GM12873 (cell line): ENCODE data around the gene CIPC.

ENCODE experiments used
- TF ChIP-seq, protein P1 (sequence below): IDR thresholded peaks from 2 replicates; pipeline ENCODE4 v1.5.1; 2012; ENCODE audit warnings: low read depth, mild to moderate bottlenecking, moderate library complexity, low read length, control low read depth; ENCODE audit not compliant: insufficient read depth; ENCODE audit errors: missing control alignments

CIPC gene

DNA sequence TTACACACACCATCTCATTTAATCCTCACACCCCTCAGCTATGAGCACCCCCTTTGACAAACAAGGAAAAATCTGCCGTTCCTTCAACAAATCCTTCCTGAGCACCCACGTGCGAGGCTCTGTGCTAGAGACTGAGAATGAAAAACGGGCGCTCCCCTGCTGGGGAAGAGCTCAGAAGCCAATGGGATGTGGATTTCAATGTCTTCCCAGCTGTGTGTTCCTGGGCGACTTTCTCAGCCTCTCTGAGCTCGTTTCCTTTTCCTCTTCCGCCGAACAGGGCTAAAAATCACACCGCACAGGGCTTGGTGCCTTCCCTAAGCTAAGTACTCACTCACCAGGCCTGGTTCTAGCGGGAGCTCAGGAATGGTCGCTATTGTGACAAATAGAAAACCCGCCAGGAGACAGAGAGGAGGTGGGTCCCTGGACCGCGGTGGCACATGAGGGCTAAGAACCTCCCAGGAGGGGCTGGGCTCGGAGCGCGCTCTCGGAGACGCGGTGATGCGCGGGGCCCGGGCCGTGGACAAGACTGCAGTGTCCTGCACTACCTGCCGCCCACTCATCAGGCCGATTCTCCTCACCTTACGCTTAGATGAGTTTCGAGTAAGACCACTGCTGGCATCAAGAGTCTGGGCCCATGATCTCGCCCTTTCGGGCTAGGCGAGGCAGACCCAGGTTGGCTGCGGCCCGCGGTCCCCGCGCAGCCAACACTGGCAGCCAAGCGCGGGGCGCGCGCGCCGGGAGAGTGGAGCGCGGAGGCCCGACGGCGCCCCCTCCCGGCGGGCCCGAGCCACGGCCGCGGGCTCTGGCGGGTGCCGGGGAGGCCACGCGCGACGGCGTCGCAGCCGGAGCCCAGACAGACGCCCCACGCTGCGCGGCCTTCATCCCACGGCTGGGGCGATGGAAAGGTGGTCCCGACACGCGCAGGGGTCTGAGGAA, 26.6 kb downstream of the CIPC start:
- TF ChIP-seq, protein P1, sequence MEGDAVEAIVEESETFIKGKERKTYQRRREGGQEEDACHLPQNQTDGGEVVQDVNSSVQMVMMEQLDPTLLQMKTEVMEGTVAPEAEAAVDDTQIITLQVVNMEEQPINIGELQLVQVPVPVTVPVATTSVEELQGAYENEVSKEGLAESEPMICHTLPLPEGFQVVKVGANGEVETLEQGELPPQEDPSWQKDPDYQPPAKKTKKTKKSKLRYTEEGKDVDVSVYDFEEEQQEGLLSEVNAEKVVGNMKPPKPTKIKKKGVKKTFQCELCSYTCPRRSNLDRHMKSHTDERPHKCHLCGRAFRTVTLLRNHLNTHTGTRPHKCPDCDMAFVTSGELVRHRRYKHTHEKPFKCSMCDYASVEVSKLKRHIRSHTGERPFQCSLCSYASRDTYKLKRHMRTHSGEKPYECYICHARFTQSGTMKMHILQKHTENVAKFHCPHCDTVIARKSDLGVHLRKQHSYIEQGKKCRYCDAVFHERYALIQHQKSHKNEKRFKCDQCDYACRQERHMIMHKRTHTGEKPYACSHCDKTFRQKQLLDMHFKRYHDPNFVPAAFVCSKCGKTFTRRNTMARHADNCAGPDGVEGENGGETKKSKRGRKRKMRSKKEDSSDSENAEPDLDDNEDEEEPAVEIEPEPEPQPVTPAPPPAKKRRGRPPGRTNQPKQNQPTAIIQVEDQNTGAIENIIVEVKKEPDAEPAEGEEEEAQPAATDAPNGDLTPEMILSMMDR, result peak; percentile 68

DNA sequence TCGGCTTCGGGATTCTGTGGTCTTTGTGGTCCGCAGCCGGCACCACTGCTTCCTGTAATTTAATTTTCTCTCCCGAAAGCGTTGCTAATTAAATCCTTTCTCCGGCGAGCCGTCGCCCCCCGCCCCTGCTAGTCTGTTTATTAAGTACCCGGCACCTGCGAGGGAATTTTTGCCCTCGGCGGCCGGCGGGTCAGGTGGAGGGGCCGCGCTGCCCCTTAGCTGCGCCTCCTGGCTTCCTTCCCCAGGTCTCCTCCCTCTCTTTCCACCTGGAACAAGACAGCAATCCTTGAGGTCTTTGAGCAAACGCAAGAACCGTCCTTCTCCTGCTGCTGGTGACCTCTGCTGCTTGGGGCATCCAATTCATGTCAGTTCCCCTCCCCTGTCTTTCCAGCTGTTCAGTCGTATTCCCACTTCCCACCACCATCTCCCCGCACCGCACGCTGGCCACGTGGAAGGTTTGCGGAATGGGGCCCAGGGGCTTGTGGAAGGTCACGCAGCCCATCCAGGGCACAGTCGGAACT, 27.3 kb downstream of the CIPC start:
- TF ChIP-seq, protein P1, result no peak

DNA sequence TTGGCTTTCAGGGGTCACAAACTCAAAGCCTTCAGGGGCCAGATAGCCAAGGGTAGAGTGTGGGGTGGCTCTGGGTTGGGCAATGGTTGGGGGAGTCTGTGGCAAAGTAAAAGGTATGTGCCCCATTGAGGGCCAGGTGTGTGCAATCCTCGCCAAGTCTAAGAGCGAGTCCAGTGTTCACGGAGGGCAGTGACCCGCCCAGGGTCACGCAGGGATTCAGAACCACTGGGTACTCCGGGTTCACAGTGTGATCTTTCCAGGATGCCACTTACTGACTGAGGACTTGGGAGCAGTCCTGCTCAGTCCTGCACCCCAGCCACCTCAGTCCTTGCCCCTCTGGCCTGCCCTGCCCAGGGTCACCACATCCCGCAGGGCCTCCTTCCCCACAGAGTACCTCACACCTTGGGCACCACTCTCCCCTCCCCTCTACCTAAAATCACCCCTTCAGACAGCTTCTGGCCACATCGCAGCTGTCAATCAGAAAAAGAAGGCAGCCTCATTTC, 27.8 kb downstream of the CIPC start:
- TF ChIP-seq, protein P1, result no peak

DNA sequence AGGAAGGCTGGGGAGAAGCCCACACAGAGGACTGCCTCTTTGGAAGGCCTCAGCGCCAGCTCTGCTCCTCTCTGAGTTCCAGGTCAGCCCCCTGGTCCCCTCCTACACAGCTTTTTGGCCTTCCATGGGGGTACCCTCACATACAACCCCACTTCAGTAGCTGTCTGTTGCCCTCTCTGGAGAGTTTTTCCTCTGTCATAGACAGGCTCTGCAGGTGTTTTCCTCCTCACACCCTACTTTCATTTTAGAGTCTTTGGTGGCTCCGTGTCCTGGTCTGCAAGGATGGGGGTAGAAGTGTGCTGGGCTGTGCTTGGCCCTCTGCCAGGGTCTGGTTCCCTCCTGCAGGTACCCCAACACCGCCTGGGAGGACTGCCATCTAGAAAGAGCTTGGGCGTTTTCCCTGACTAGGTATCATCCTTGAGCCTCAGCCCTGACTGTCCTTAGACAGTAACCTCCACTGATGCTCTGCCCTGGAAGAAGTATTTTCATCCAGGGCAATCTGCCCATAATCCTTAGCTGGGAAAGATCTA, 28.5 kb downstream of the CIPC start:
- TF ChIP-seq, protein P1, result no peak

DNA sequence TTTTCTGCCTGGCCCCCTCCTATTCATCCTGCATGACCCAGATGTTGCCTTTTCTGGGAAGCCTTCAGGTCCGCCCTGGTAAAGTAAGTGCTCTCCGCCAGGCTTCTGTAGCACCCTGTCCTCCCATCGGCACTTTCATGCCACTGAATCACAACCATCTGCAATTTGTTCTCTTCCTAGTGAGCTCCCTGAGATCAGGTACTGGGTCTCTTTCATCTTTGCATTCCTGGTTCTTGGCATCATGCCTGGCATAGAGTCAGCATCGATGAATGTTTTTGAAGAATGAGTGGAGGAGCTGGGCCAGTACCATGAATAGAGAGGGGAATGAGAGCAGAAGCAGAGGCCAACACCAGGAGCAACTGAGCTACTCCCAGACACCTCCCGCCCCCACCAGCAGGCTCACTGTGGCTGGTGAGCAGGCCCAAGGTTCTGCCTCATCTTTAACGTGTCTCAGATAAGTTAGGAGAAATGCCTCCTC, 30.4 kb downstream of the CIPC start:
- TF ChIP-seq, protein P1, result no peak

DNA sequence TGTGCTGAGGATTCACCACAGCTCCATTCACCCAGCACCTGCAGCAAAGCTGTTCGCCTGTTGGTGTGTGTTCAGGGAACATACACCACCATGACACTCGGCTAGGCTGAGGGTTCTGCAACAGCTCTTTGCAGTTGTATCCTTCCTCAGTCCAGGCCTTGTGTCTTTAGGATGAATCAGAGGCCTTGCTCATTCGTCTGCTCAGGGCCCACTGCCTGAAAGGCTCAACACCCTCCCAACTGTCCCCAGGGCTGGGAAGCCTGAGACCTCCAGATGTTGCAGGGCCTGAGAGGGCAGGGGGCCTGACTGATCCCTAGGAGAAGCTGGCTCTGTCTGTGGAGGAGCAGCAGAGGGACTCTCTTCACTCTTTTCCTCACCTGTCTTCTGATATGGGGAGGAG, 32.3 kb downstream of the CIPC start:
- TF ChIP-seq, protein P1, result no peak

DNA sequence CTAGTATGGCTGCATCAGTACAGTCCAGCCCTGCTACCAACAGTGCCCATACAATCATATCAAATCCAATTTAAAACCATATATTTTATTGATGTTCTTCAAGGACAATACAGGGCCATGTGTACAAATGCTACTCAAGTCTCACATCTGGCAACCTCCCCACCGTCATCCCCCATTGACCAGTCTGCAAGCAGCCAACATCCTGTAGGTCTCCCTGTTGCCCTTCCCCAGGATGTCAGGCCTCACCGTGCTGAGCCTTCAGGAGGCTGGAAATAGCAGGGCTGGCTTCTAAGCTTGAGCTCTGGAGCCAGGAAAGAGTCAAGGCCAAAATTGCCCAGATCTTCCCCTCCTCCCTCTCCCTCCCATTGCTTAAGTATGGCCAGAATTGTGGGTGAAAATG, 33.1 kb downstream of the CIPC start:
- TF ChIP-seq, protein P1, result no peak
